LNCAP (cell line): ENCODE measurements around the gene TACC2.

Experiments
- CTCF ChIP-seq: fragments of 450-650 bp; IDR thresholded peaks from 2 replicates; pipeline ENCODE4 v1.5.1; 2017; ENCODE audit warnings: mild to moderate bottlenecking

Gene TACC2

GRCh38 chr10:122186816-122187810 lies 198.2 kb downstream of the TACC2 start:
- no peak for TF ChIP-seq CTCF

GRCh38 chr10:122188706-122189105 lies 199.7 kb downstream of the TACC2 start:
- no peak for TF ChIP-seq CTCF

- no peak for TF ChIP-seq CTCF
These were observed 200.2 kb downstream of the TACC2 start for GRCh38 chr10:122189185-122189584.

- TF ChIP-seq CTCF, result no peak
These were observed 201.4 kb downstream of the TACC2 start for GRCh38 chr10:122190176-122190943.

- TF ChIP-seq CTCF, result no peak
These were observed 203.1 kb downstream of the TACC2 start for GRCh38 chr10:122191936-122192541.

- no peak for TF ChIP-seq CTCF
These were observed 205.3 kb downstream of the TACC2 start for GRCh38 chr10:122194251-122194650.

- no peak for TF ChIP-seq CTCF
These were observed 207.3 kb downstream of the TACC2 start for GRCh38 chr10:122196218-122196617.
